OCI-LY7 (cell line): ENCODE data around the gene OPRM1.

Experiments
- EZH2phosphoT487 ChIP-seq: fragments of 200-600 bp; sonication (generic); IDR thresholded peaks from 2 replicates; pipeline ENCODE4 v1.6.1; 2018; ENCODE audit warnings: low read depth, borderline replicate concordance, mild to moderate bottlenecking, mixed run types, antibody characterized with exemption, low read length, moderate library complexity, mixed read lengths
- TF ChIP-seq, protein P1 (sequence below): fragments of 200-600 bp; sonication (generic); conservative IDR thresholded peaks from 2 replicates; pipeline ENCODE4 v1.5.1; 2014; ENCODE audit warnings: mild to moderate bottlenecking, antibody characterized with exemption, low read length, moderate library complexity, mixed read lengths

DNA sequence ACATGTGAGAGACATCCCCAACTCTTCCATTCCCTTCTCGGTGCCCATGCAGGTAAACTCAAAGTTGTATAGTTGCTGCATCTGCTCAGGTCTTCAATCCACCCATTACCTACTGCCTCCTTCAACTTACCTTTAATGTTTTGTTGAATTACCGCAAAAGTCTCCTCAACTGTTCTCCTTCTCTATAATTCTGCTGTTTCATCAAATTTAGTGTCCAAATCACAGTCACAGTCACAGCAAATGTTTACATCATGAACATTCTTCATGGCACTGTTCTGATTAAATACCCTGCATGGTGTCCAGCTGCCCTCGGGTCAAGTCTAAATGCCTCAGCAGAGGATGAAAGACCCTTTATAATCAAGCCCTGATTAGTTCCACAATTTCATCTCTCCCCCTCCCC lies 187.4 kb downstream of the OPRM1 start:
- TF ChIP-seq, protein P1, sequence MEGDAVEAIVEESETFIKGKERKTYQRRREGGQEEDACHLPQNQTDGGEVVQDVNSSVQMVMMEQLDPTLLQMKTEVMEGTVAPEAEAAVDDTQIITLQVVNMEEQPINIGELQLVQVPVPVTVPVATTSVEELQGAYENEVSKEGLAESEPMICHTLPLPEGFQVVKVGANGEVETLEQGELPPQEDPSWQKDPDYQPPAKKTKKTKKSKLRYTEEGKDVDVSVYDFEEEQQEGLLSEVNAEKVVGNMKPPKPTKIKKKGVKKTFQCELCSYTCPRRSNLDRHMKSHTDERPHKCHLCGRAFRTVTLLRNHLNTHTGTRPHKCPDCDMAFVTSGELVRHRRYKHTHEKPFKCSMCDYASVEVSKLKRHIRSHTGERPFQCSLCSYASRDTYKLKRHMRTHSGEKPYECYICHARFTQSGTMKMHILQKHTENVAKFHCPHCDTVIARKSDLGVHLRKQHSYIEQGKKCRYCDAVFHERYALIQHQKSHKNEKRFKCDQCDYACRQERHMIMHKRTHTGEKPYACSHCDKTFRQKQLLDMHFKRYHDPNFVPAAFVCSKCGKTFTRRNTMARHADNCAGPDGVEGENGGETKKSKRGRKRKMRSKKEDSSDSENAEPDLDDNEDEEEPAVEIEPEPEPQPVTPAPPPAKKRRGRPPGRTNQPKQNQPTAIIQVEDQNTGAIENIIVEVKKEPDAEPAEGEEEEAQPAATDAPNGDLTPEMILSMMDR: no peak
- TF ChIP-seq EZH2phosphoT487: no peak
